Ascending aorta (tissue), 2 donors: ENCODE data around the gene SLC45A3. TPM values are rescaled to one million over a fixed set of nuclear protein-coding genes. Genes with fewer than 3 reads are reported as not detected.

Source experiments
- DNase-seq, 2 donors: peaks; one replicate each; pipeline ENCODE4 v3.0.0-alpha.2; 2019; ENCODE audit warnings: low spot score in 2 of 2
- H3K27ac ChIP-seq, 2 donors: fragments of 200-600 bp; sonication (generic); one replicate each; pipeline ENCODE4 v1.5.1; 2016 to 2017; ENCODE audit warnings: mild to moderate bottlenecking in 1 of 2
- H3K27me3 ChIP-seq: fragments of 200-600 bp; sonication (generic); one replicate; pipeline ENCODE4 v1.5.1; 2017
- H3K36me3 ChIP-seq, 2 donors: fragments of 200-600 bp; sonication (generic); one replicate each; pipeline ENCODE4 v1.5.1; 2016
- H3K4me1 ChIP-seq, 2 donors: fragments of 200-600 bp; sonication (generic); one replicate each; pipeline ENCODE4 v1.5.1; 2016 to 2017; ENCODE audit warnings: mild to moderate bottlenecking in 1 of 2
- H3K4me3 ChIP-seq, 2 donors: fragments of 200-600 bp; sonication (generic); one replicate each; pipeline ENCODE4 v1.5.1; 2016 to 2017; ENCODE audit warnings: mild to moderate bottlenecking in 1 of 2
- H3K9me3 ChIP-seq, 2 donors: fragments of 200-600 bp; sonication (generic); one replicate each; pipeline ENCODE4 v1.5.1; 2016
- intact Hi-C: fragments of 100-400 bp; cut with DNase I; formaldehyde crosslinking; loops from one replicate; pipeline ENCODE4 v1.15.1; 2023
- total RNA-seq: library from RNA; depleted of rRNA; stranded (reverse); fragments of >200 nt; gene quantifications from one replicate; pipeline ENCODE4 v1.1.0, GENCODE V29; 2016
- TF ChIP-seq, protein P1 (sequence below), 3 experiments: fragments of 200-600 bp in 2 of 3; fragments of 450-650 bp in 1 of 3; sonication (generic) in 2 of 3; IDR thresholded peaks; one replicate each; pipeline ENCODE4 v1.5.1; 2016 to 2019; ENCODE audit warnings: antibody characterized with exemption in 3 of 3, mild to moderate bottlenecking in 1 of 3, moderate library complexity in 1 of 3

Gene SLC45A3
- total RNA-seq, 1 donor from 2014 or later = 3.4 TPM

DNA sequence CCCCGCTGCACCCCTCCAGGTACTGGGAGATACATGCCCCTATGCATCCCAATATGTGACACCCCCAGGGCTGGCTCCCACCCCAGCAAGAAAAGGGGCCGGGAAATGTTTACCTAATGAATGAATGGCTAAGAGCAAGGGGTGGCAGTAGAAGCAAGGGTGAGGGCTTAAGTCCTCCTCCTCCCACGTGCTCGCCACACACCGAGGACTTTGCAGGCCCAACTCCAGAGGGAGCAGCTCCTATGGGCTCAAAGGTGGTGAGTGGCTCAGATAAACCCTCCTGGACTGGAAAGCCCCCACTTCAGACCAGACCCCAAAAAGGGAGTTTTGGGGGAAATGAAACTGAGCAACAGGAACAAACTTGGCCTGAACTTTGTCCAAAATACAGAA lies 11.4 kb downstream of the SLC45A3 start:
- Histone ChIP-seq H3K4me1 (peaks cover 0 to 8% of the 10 kb centered on the region in 2 donors), H3K9me3 (no peaks in the 10 kb centered on the region), H3K27ac (no peak overlapping the region), H3K27me3 (no peaks in the 10 kb centered on the region), H3K36me3 (no peaks in the 10 kb centered on the region), H3K4me3 (no peak overlapping the region)
- DNase-seq = no peak
- intact Hi-C loops = no loop called here
- TF ChIP-seq, protein P1, sequence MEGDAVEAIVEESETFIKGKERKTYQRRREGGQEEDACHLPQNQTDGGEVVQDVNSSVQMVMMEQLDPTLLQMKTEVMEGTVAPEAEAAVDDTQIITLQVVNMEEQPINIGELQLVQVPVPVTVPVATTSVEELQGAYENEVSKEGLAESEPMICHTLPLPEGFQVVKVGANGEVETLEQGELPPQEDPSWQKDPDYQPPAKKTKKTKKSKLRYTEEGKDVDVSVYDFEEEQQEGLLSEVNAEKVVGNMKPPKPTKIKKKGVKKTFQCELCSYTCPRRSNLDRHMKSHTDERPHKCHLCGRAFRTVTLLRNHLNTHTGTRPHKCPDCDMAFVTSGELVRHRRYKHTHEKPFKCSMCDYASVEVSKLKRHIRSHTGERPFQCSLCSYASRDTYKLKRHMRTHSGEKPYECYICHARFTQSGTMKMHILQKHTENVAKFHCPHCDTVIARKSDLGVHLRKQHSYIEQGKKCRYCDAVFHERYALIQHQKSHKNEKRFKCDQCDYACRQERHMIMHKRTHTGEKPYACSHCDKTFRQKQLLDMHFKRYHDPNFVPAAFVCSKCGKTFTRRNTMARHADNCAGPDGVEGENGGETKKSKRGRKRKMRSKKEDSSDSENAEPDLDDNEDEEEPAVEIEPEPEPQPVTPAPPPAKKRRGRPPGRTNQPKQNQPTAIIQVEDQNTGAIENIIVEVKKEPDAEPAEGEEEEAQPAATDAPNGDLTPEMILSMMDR (IDR thresholded peaks at IDR 0.05) = no peak

DNA sequence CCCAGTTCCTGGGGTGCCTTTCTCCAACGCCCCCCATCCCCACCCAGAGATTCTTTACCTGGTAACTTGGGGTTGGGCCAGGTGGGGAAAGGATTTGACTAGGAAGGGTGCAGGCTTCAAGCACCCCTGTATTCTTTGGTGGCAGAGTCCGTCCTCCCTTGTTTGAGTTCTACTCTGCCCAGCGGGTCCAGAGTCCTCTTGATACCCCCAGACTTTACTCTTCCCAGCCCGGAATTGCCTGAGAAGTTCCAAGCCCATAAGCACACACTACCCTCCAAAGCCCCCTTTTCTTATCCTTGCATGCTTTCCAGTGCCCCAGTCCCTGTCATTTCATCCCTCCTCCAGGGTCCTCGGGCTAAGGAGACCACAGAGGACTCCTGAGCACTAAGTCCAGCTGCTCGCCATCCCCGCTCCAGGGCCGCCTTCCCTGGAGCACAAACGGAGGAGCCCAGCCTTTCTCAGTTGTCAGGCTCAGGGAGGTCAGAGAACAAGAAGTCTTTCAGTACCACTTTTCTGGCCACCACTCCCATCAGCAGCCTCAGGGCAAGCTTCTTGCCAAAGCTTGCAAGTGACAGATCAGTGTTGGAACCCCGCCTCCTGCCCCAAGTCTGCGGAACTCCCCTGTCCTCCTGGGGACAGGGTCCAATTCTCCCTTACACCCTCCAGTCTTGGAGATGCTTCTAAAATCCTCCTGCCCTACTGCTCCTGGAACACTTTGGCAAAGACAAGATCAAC lies 12.2 kb downstream of the SLC45A3 start:
- H3K4me1 ChIP-seq = peaks cover 0 to 7% of the 10 kb centered on the region in 2 donors
- TF ChIP-seq, protein P1 (IDR thresholded peaks at IDR 0.05) = no peak
- intact Hi-C loops = no loop called here

DNA sequence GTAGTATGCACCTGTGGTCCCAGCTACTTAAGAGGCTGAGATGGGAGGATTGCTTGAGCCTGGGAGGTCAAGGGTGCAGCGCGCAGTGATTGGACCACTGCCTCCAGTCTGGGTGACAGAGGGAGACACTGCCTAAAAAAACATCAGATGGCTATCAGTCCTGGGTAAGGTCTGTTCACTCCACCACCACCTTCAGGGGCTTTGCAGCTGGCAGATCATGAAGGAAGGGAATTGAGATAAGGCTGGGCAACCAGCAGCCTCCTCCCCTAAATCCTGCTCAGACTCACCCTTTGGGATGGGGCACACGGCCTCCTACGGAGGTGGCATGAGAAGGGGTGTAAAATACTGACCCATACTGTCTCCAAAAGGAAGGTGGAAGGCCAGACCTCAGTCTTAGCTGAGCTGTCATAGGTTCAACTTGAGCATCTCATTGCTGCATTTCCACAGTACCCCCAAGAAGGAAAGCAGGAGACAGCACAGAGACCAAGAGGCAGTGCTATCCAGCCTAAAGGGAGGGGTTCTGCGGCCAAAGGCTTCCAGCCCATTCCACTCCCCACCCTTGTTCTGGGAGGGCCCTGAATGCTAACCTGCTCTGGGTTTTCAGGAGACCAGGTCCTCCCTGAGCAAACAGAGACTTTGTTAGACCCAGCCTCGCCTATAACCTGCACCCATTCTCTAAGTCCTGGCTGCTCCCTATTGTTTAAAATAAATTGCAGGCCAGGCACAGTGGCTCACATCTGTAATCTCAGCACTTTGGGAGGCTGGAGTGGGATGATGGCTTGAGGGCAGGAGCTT lies 13.7 kb downstream of the SLC45A3 start:
- TF ChIP-seq, protein P1 (IDR thresholded peaks at IDR 0.05) = no peak
- no peak overlapping the region for H3K4me3 ChIP-seq
- H3K27ac ChIP-seq = no peak overlapping the region
- no peaks in the 10 kb centered on the region for H3K9me3 ChIP-seq
- peaks cover 0 to 5% of the 10 kb centered on the region in 2 donors for H3K4me1 ChIP-seq
- DNase-seq = no peak
- H3K27me3 ChIP-seq = no peaks in the 10 kb centered on the region
- H3K36me3 ChIP-seq = peaks cover 3 to 7% of the 10 kb centered on the region in 2 donors
- intact Hi-C loops = no loop called here

More for the DNA sequence above, 12.2 kb downstream of the SLC45A3 start:
- no peak for DNase-seq
- no peak overlapping the region for H3K4me3 ChIP-seq
- no peak overlapping the region for H3K27ac ChIP-seq
- H3K36me3 ChIP-seq = peaks cover 0 to 3% of the 10 kb centered on the region in 2 donors
- no peaks in the 10 kb centered on the region for H3K9me3 ChIP-seq
- H3K27me3 ChIP-seq = no peaks in the 10 kb centered on the region

DNA sequence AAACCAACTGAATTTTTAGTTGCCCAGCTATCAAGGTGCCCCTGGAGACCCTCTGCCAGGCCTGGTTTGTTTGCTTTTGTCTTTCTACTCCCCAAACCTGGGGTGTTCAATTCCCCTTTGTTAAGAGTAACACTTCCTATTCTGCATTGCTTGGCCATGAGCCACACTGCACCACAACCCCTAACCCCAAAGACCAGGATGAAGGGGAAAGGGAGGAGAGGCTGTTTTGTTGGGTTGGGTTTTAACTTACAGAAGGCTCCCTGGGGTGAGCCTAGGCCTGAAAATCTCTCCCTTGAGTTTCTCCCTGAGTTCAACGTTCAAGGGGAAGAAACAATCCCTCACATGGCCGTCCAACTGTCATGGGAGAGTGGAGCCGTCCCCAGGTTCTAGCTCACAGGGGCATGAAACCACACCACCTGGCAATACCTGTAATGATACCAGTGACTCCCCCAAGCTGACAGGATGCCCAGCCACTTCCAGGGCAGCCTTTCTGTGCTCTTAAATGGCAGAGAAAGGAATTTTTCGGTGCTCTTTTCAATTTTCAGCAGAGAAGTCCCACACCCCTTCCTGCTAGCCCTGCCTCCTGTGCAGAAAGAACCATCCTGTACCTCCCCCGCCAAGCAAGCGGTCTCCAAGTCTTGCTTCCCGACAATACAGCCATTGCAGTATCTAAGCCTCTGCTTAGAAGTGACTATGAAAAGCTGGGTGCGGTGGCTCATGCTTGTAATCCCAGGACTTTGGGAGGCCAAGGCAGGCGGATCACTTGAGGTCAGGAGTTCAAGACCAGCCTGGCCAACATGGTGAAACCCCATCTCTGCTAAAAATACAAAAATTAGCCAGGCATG lies 14.9 kb downstream of the SLC45A3 start:
- TF ChIP-seq, protein P1 (IDR thresholded peaks at IDR 0.05) = no peak
- Histone ChIP-seq H3K4me3 (no peak overlapping the region), H3K36me3 (peaks cover 3 to 7% of the 10 kb centered on the region in 2 donors), H3K27ac (no peak overlapping the region), H3K9me3 (no peaks in the 10 kb centered on the region), H3K27me3 (no peaks in the 10 kb centered on the region), H3K4me1 (peaks cover 0 to 5% of the 10 kb centered on the region in 2 donors)
- intact Hi-C loops = no loop called here
- DNase-seq = no peak

DNA sequence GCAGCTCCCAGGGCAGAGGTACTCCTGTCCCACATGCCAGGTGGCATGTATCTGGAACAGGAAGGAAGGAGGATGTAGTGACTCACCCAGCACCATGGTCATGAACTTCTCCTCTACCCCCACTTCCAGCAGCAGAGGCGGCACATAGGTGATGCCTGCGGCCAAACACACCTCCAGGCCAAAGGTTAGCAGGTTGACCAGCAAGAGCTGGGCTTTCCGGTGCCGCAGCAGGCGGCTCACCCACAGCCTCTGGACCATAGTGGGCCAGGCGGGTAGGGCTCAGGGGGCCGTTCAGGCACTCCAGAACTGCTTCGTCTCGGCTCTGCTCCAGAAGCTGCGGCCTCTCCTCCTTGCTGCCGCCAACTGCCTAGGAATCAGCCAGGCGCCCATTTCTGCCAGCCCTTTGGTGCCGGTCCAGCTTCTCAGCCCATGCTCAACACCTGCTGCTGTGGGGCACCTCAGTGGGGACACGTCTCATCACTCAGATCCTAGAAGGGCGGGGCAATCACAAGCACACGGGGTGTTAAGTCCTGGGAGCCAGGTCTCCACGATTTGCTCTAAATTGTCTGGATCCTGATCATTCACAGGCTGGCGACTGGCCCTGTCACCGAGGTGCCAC lies 15.8 kb downstream of the SLC45A3 start:
- intact Hi-C loops = no loop called here
- TF ChIP-seq, protein P1 (IDR thresholded peaks at IDR 0.05) = no peak
- H3K27ac ChIP-seq = no peak overlapping the region
- peaks cover 3 to 7% of the 10 kb centered on the region in 2 donors for H3K36me3 ChIP-seq
- peaks cover 0 to 4% of the 10 kb centered on the region in 2 donors for H3K4me1 ChIP-seq
- H3K27me3 ChIP-seq = no peaks in the 10 kb centered on the region
- H3K4me3 ChIP-seq = no peak overlapping the region
- no peaks in the 10 kb centered on the region for H3K9me3 ChIP-seq
- DNase-seq = no peak
